GM12878 (cell line): ENCODE measurements around the gene ARPP21.

Experiments
- CHD2 ChIP-seq: IDR thresholded peaks from 2 replicates; pipeline ENCODE4 v1.6.1; 2011; ENCODE audit warnings: low read depth, low read length, improper control_type of control experiment, borderline replicate concordance
- CTCF ChIP-seq, 3 experiments: IDR thresholded peaks in 2 of 3; conservative IDR thresholded peaks in 1 of 3; 2 replicates each; pipeline ENCODE4 v1.5.1; 2011; ENCODE audit warnings: low read depth in 3 of 3, low read length in 3 of 3, mild to moderate bottlenecking in 3 of 3, control low read depth in 2 of 3, moderate library complexity in 2 of 3, inconsistent platforms in 1 of 3, mixed read lengths in 1 of 3; ENCODE audit not compliant: control insufficient read depth in 2 of 3, insufficient read depth in 1 of 3; ENCODE audit errors: extremely low read depth in 1 of 3
- MXI1 ChIP-seq: fragments of 150-350 bp; IDR thresholded peaks from 2 replicates; pipeline ENCODE4 v1.6.1; 2011; ENCODE audit warnings: low read depth, mild to moderate bottlenecking, inconsistent platforms, low read length, improper control_type of control experiment
- POLR2A ChIP-seq: IDR thresholded peaks from 2 replicates; pipeline ENCODE4 v1.6.1; 2011; ENCODE audit warnings: low read depth, mild to moderate bottlenecking, low read length
- TF ChIP-seq, protein P1 (sequence below): fragments of 450-650 bp; IDR thresholded peaks from 2 replicates; pipeline ENCODE4 v1.6.1; 2017; ENCODE audit warnings: mild to moderate bottlenecking

GRCh38 chr3:35677797-35678196, 38.5 kb downstream of the ARPP21 start:
- TF ChIP-seq POLR2A (no peak), CHD2 (no peak), CTCF (IDR thresholded peaks at IDR 0.05 in 2 of 3, conservative IDR thresholded peaks at IDR 0.05 in 1 of 3; ENCODE audit: control insufficient read depth in 2 of 3, extremely low read depth in 1 of 3, insufficient read depth in 1 of 3, low read depth in 3 of 3, low read length in 3 of 3) (no peak), MXI1 (no peak)
- TF ChIP-seq, protein P1, sequence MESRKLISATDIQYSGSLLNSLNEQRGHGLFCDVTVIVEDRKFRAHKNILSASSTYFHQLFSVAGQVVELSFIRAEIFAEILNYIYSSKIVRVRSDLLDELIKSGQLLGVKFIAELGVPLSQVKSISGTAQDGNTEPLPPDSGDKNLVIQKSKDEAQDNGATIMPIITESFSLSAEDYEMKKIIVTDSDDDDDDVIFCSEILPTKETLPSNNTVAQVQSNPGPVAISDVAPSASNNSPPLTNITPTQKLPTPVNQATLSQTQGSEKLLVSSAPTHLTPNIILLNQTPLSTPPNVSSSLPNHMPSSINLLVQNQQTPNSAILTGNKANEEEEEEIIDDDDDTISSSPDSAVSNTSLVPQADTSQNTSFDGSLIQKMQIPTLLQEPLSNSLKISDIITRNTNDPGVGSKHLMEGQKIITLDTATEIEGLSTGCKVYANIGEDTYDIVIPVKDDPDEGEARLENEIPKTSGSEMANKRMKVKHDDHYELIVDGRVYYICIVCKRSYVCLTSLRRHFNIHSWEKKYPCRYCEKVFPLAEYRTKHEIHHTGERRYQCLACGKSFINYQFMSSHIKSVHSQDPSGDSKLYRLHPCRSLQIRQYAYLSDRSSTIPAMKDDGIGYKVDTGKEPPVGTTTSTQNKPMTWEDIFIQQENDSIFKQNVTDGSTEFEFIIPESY, result no peak
